HCT116 (cell line): ENCODE results near the gene GRM8. TPM values are rescaled to one million over a fixed set of nuclear protein-coding genes. Genes with fewer than 3 reads are reported as not detected.

Source experiments
- ATAC-seq: fragments of 200-7000 bp; cut with Tn5 transposase; 2 replicates; pipeline ENCODE4 v1.9.1; 2020; ENCODE audit warnings: mild to moderate bottlenecking, moderate library complexity
- Bru-seq: library from RNA; stranded (reverse); fragments of 400-500 nt; gene quantifications from one replicate; lab custom pipeline; 2021; lab: Mats Ljungman, UMichigan
- BruChase-seq, 2 experiments: library from RNA; stranded (reverse); fragments of 400-500 nt; gene quantifications; one replicate each; lab custom pipeline; 2021; lab: Mats Ljungman, UMichigan
- BruUV-seq: library from RNA; stranded (reverse); fragments of 400-500 nt; replicated peaks from 2 replicates; lab custom pipeline; 2021; lab: Mats Ljungman, UMichigan
- CTCF ChIA-PET: fragments of 300-600 bp; sonication (Branson Sonifier 250); formaldehyde crosslinking; loops from one replicate; lab custom pipeline; 2021; ENCODE audit warnings: antibody characterized with exemption; lab: Charles Lee
- POLR2A ChIA-PET: fragments of 300-600, 350-600 bp; sonication (Branson Sonifier 250); formaldehyde crosslinking; loops from one replicate; lab custom pipeline; 2021; ENCODE audit warnings: antibody characterized with exemption; lab: Charles Lee
- RAD21 ChIA-PET, 2 experiments: fragments of 300-600 bp; sonication (Branson Sonifier 250); formaldehyde crosslinking; loops; one replicate each; lab custom pipeline; 2023; ENCODE audit warnings: low total read pairs in 2 of 2; ENCODE audit not compliant: uncharacterized antibody in 2 of 2, unreplicated experiment in 2 of 2, low non-redundant PET in 1 of 2; lab: Charles Lee
- DNase-seq: peaks from one replicate; pipeline ENCODE4 v3.0.0-alpha.2; 2010; ENCODE audit warnings: low read depth, low spot score
- H2AFZ ChIP-seq: fragments of 200-600 bp; shearing (Covaris generic), sonication (generic); 2 replicates; pipeline ENCODE4 v1.6.1; 2017; ENCODE audit warnings: low read depth, mixed run types, mixed read lengths, antibody characterized with exemption, low read length; ENCODE audit not compliant: poor library complexity, severe bottlenecking
- H3K27ac ChIP-seq: 2 replicates; pipeline ENCODE4 v1.5.1; 2012; ENCODE audit warnings: low read depth, low read length
- H3K27me3 ChIP-seq: fragments of 200-600 bp; sonication (generic); 2 replicates; pipeline ENCODE4 v1.6.1; 2016; ENCODE audit warnings: mixed run types, low read length, mixed read lengths; ENCODE audit not compliant: insufficient read depth
- H3K36me3 ChIP-seq, 2 experiments: fragments of 200-500 bp in 1 of 2; fragments of 200-600 bp in 1 of 2; sonication (Bioruptor generic) in 1 of 2; sonication (generic) in 1 of 2; 2 replicates each; pipeline versions ENCODE4 v1.5.1 to v1.6.1; 2014 to 2016; ENCODE audit warnings: low read length in 2 of 2, inconsistent platforms in 1 of 2, mixed read lengths in 1 of 2, mixed run types in 1 of 2; ENCODE audit not compliant: insufficient read depth in 2 of 2, control insufficient read depth in 1 of 2
- H3K4me1 ChIP-seq, 2 experiments: fragments of 200-600 bp in 1 of 2; sonication (generic) in 1 of 2; 2 replicates each; pipeline versions ENCODE4 v1.5.1 to v1.6.1; 2012 to 2017; ENCODE audit warnings: low read length in 2 of 2, inconsistent platforms in 1 of 2, mild to moderate bottlenecking in 1 of 2, mixed read lengths in 1 of 2, mixed run types in 1 of 2, moderate library complexity in 1 of 2; ENCODE audit not compliant: insufficient read depth in 2 of 2, control insufficient read depth in 1 of 2
- H3K4me2 ChIP-seq: fragments of 200-600 bp; sonication (generic); 2 replicates; pipeline ENCODE4 v1.6.1; 2017; ENCODE audit warnings: mixed run types, low read length, mixed read lengths
- H3K4me3 ChIP-seq, 2 experiments: fragments of 200-600 bp in 1 of 2; sonication (generic) in 1 of 2; replicated peaks in 1 of 2; 2 replicates each; pipeline ENCODE4 v1.5.1; 2011 to 2016; ENCODE audit warnings: low read length in 2 of 2, control low read depth in 1 of 2, low read depth in 1 of 2, mild to moderate bottlenecking in 1 of 2, mixed read lengths in 1 of 2, mixed run types in 1 of 2
- H3K79me2 ChIP-seq: fragments of 200-600 bp; sonication (generic); 2 replicates; pipeline ENCODE4 v1.6.1; 2017; ENCODE audit warnings: mild to moderate bottlenecking, mixed run types, low read length, moderate library complexity, mixed read lengths; ENCODE audit not compliant: insufficient read depth
- H3K9ac ChIP-seq: fragments of 200-600 bp; sonication (generic); 2 replicates; pipeline ENCODE4 v1.6.1; 2016; ENCODE audit warnings: low read length, mixed read lengths
- H3K9me2 ChIP-seq: fragments of 200-600 bp; sonication (generic), shearing (Covaris generic); 2 replicates; pipeline ENCODE4 v1.6.1; 2017; ENCODE audit warnings: mixed run types, mild to moderate bottlenecking, moderate library complexity; ENCODE audit not compliant: insufficient read depth
- H3K9me3 ChIP-seq, 2 experiments: fragments of 200-500 bp in 1 of 2; fragments of 200-600 bp in 1 of 2; sonication (Bioruptor generic) in 1 of 2; sonication (generic) in 1 of 2; 2 replicates each; pipeline ENCODE4 v1.6.1; 2014 to 2017; ENCODE audit warnings: low read length in 2 of 2, mixed read lengths in 2 of 2, inconsistent platforms in 1 of 2, low read depth in 1 of 2, mild to moderate bottlenecking in 1 of 2, mixed run types in 1 of 2, moderate library complexity in 1 of 2; ENCODE audit not compliant: control insufficient read depth in 1 of 2, insufficient read depth in 1 of 2
- H4K20me1 ChIP-seq: fragments of 200-600 bp; sonication (generic), shearing (Covaris generic); 2 replicates; pipeline ENCODE4 v1.6.1; 2017; ENCODE audit warnings: mixed run types, mild to moderate bottlenecking, moderate library complexity; ENCODE audit not compliant: insufficient read depth
- ATF3 ChIP-seq: IDR thresholded peaks from 2 replicates; pipeline ENCODE4 v1.6.1; 2012
- CBX3 ChIP-seq: IDR thresholded peaks from 2 replicates; pipeline ENCODE4 v1.6.1; 2012; ENCODE audit warnings: low read depth
- CEBPB ChIP-seq: IDR thresholded peaks from 2 replicates; pipeline ENCODE4 v1.6.1; 2012; ENCODE audit warnings: low read depth
- EGR1 ChIP-seq: IDR thresholded peaks from 2 replicates; pipeline ENCODE4 v1.6.1; 2012; ENCODE audit warnings: low read depth
- EZH2 ChIP-seq: fragments of 200-600 bp; sonication (generic); IDR thresholded peaks from 2 replicates; pipeline ENCODE4 v1.6.1; 2017; ENCODE audit warnings: antibody characterized with exemption, mixed run types
- EZH2phosphoT487 ChIP-seq: fragments of 200-600 bp; IDR thresholded peaks from 2 replicates; pipeline ENCODE4 v1.6.1; 2018; ENCODE audit warnings: antibody characterized with exemption, borderline replicate concordance
- FOSL1 ChIP-seq: IDR thresholded peaks from 2 replicates; pipeline ENCODE4 v1.6.1; 2012; ENCODE audit warnings: low read depth
- JUND ChIP-seq: IDR thresholded peaks from 2 replicates; pipeline ENCODE4 v1.6.1; 2012
- MAX ChIP-seq: IDR thresholded peaks from 2 replicates; pipeline ENCODE4 v1.6.1; 2012
- POLR2A ChIP-seq: IDR thresholded peaks from 2 replicates; pipeline ENCODE4 v1.7.0; 2011; ENCODE audit warnings: borderline replicate concordance; ENCODE audit not compliant: insufficient read depth, insufficient read length; ENCODE audit errors: extremely low read depth
- RAD21 ChIP-seq: IDR thresholded peaks from 2 replicates; pipeline ENCODE4 v1.6.1; 2012; ENCODE audit warnings: low read depth, mild to moderate bottlenecking
- REST ChIP-seq: IDR thresholded peaks from 2 replicates; pipeline ENCODE4 v1.6.1; 2012; ENCODE audit warnings: low read depth
- SIN3A ChIP-seq: IDR thresholded peaks from 2 replicates; pipeline ENCODE4 v1.6.1; 2012; ENCODE audit warnings: low read depth
- SP1 ChIP-seq: IDR thresholded peaks from 2 replicates; pipeline ENCODE4 v1.6.1; 2012; ENCODE audit warnings: low read depth
- SRF ChIP-seq: IDR thresholded peaks from 2 replicates; pipeline ENCODE4 v1.6.1; 2012; ENCODE audit warnings: low read depth
- TCF7L2 ChIP-seq: IDR thresholded peaks from 2 replicates; pipeline ENCODE4 v1.7.0; 2011; ENCODE audit warnings: borderline replicate concordance, inconsistent platforms; ENCODE audit not compliant: insufficient read depth, insufficient read length; ENCODE audit errors: extremely low read depth
- YY1 ChIP-seq: IDR thresholded peaks from 2 replicates; pipeline ENCODE4 v1.6.1; 2011; ENCODE audit warnings: low read length, low read depth, moderate library complexity, mild to moderate bottlenecking; ENCODE audit not compliant: insufficient replicate concordance; ENCODE audit errors: extremely low read depth
- ZBTB33 ChIP-seq: IDR thresholded peaks from 2 replicates; pipeline ENCODE4 v1.6.1; 2011; ENCODE audit warnings: mild to moderate bottlenecking, low read length, moderate library complexity; ENCODE audit not compliant: insufficient replicate concordance; ENCODE audit errors: extremely low read depth
- ZFX ChIP-seq: fragments of 450-650 bp; IDR thresholded peaks from 2 replicates; pipeline ENCODE4 v1.6.1; 2017
- ZNF274 ChIP-seq: fragments of 200-500 bp; sonication (Bioruptor generic); IDR thresholded peaks from 2 replicates; pipeline ENCODE4 v1.6.1; 2014; ENCODE audit warnings: mild to moderate bottlenecking, low read depth, low read length, inconsistent platforms
- intact Hi-C: fragments of 100-400 bp; cut with micrococcal nuclease; formaldehyde crosslinking; loops from 2 replicates; pipeline ENCODE4 v1.10.0; 2022
- long read RNA-seq: library from polyadenylated mRNA; unstranded; transcript quantifications from one replicate; pipeline ENCODE4 v2.0.0, GENCODE V29; 2021; ENCODE audit not compliant: unreplicated experiment
- polyA plus RNA-seq: library from polyadenylated mRNA; unstranded; fragments of >200 nt; gene quantifications from 2 replicates; pipeline ENCODE4 v1.2.1, GENCODE V29; 2012; ENCODE audit warnings: missing spikeins
- total RNA-seq: library from RNA; stranded (reverse); gene quantifications from one replicate; pipeline ENCODE4 v1.2.1, GENCODE V29; 2021; ENCODE audit not compliant: unreplicated experiment

GRM8 gene
- total RNA-seq = 0.05 TPM
- polyA plus RNA-seq = 0.03 TPM in 1 of 2 replicates, not detected in the other
- percentile 17 among the genes with signal in this experiment for Bru-seq, nascent RNA
- percentile 11 among the genes with signal in this experiment for BruChase-seq, experiment 1, labeled RNA remaining after a 6-hour chase
- percentile 12 among the genes with signal in this experiment for BruChase-seq, experiment 2, labeled RNA remaining after a 2-hour chase
- long read RNA-seq = 0 reads

- RAD21 ChIA-PET = no interaction called here
- peak; percentile 47 for ATAC-seq
- intact Hi-C loops = loop anchor here (1.0 to 5.0 kb wide), 2 partner anchors 146 to 450 kb away; no protein-coding TSS in a partner anchor
These were observed at the start of gene GRM8 for GRCh38 chr7:127252778-127253280. Gene GRM8 (minus strand): TSS chr7:127252941.

More at GRCh38 chr7:127252778-127253280, at the start of gene GRM8:
- Histone ChIP-seq H3K4me3 (peak within 1 kb of the TSS; percentile 55 to 66), H4K20me1 (no peaks in the 10 kb centered on the region), H3K4me1 (peaks cover 0 to 9% of the 10 kb centered on the region in 2 experiments; a peak in 1 of 4 replicates)
- TF ChIP-seq REST = no peak
- no peak for TF ChIP-seq RAD21
- no peak for TF ChIP-seq ZFX
- TF ChIP-seq TCF7L2 = no peak
- TF ChIP-seq POLR2A = no peak
- TF ChIP-seq EGR1 = no peak
- TF ChIP-seq EZH2 = no peak
- TF ChIP-seq SIN3A = no peak
- TF ChIP-seq FOSL1 = no peak
- TF ChIP-seq EZH2phosphoT487 = no peak
- no peak for TF ChIP-seq CEBPB
- TF ChIP-seq ZNF274 = no peak
- no peak for TF ChIP-seq ZBTB33
- no peak for TF ChIP-seq SRF
- TF ChIP-seq SP1 = no peak
- TF ChIP-seq YY1 = no peak
- no peak for TF ChIP-seq JUND
- no peak for TF ChIP-seq ATF3
- TF ChIP-seq CBX3 = no peak
- TF ChIP-seq MAX = no peak
- TF ChIP-seq, all 23 proteins: peak for 0
- H2AFZ ChIP-seq = peak within 1 kb of the TSS; percentile 68
- H3K27ac ChIP-seq = no peak within 1 kb of the TSS
- no peaks in the 10 kb centered on the region for H3K79me2 ChIP-seq
- H3K4me2 ChIP-seq = peak within 1 kb of the TSS; percentile 95
- ChIA-PET CTCF (interaction anchor here (2.2 kb wide), 1 partner anchor 450 kb away, joined by 10 read pairs; no protein-coding TSS in a partner anchor), POLR2A (no interaction called here)
- no peaks in the 10 kb centered on the region for H3K9me2 ChIP-seq
- H3K9ac ChIP-seq = peak within 1 kb of the TSS; percentile 36
- peaks cover 57% of the 10 kb centered on the region for H3K27me3 ChIP-seq
- no peaks in the 10 kb centered on the region for H3K9me3 ChIP-seq
- no TSS peak for BruUV-seq
- DNase-seq = no peak
- no peaks in the 10 kb centered on the region for H3K36me3 ChIP-seq
